GM19455 (cell line): ENCODE results near the gene TCL1A.

ENCODE experiments used
- ATAC-seq: cut with Tn5 transposase; IDR thresholded peaks from one replicate; pipeline ENCODE4 v1.9.1; 2021; ENCODE audit not compliant: unreplicated experiment

TCL1A gene

DNA sequence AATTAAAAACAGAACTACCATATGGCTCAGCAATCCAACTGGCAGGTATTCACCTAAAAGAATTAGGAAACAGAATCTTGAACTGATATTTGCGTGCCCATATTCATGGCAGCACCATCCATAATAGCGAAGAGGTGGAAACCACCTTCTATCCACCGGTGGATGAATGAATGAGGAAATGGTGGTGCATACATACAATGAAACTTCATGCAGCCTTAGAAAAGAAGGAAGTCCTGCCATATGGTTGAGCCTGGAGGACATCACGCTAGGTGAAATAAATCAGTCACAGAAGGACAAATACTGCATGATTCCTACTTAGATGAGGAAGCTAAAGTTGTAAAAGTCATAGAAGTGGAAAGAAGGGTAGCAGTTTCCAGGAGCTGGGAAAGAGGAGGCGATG, 6.6 kb downstream of the TCL1A start:
- no peak for ATAC-seq

DNA sequence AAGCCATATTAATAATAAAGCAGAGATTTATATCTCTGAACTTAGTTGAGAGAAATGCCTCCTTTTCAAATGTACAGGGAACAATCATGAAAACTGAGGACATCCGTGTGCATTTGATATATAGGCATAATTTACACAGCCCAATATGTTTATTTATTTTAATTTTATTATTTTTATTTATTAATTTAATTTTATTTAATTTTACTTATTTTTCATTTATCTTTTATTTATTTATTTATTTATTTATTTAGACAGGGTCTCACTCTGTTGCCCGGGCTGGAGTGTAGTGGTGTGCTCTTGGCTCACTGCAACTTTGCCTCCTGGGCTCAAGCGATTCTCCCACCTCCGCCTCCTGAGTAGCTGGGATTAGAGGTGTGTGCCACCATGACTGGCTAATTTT, 8.4 kb downstream of the TCL1A start:
- no peak for ATAC-seq

DNA sequence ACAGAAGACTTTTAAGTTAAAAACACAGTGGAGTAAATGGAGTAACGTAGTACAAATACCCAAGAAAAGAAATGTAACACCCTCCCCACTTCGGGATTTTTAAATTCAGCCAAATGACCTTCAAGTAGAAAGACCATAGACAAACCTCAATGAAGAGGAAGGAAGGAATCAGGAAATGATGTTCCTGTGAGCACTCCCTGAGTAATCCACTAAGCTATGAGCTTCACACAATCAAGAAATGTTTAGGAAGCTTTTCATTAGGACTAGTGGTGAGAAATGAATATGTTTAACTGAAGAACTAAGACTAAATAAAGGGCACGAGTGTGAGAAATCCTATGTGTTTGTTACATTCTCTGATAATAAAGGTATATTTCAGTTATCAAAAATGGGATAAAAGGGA, 10.1 kb downstream of the TCL1A start:
- no peak for ATAC-seq

DNA sequence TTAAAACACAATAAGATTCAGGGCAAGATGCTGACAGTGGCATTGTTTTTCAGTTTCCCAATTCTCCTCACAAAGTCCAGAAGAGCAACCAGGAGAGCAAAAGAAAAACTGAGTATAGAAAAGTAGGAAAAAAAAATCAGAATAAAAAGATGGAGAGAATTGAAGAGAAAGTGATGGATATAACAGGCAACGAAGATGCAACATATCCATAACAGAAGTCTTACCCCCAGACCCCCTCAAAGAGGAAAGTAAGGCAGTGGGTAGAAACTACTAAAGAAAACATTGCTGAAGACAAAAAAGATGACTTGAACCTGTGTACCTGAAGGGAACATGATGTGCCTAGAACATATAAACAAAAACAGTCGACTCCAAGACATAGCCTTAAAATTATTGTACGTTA, 10.6 kb downstream of the TCL1A start:
- no peak for ATAC-seq

DNA sequence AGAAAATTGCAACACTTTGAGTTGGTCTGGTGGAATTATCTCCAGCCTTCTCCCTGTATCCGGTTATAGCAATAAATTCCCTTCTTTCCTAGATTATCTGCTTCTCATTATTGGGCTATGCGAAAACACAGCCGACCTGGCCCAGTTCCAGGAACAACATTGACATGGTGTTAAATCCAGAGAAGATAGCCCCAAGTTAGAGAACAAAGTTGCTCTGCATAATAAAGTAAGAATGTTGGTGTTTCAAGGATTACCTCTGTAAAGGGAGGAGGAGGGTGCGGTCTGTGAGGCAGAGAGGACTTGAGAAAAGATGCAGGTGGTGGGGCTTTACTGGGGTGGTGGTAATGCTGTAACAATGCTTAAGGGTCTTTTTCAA, 12.1 kb downstream of the TCL1A start:
- ATAC-seq, result no peak

DNA sequence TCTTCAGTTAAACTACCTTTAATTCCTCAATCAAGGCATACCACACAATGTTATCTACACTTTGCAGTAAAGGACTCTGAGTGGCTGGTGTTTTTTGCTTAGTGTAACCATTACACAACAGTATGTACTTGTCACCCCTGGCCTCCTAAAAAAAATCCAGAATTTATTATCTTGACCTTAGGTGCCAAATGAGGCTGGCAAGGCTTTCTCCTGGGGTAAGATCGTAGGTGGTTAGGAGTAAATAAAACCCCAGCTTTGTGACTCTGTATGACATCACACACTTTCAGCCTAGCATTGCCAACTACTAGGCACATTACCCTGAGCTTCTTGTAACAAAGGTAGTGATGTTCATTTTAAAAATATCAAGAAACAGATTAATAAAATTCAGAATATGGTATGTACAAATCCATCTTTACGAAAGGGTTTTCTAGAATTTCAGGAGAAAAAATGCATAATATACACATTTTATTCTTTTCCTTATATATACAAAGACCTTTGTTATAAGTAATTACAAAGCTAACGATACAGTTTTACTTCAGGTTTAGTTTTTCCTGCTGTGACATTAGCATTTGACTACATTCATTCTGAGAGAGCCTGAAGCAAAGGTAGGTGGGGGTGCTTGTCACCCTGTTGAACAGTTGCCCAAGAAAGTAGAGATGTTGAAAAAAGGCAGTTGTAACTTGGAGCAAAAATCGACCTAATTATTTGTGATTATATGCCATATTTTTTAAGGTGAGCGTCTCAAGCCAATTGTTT, 13.5 kb downstream of the TCL1A start:
- ATAC-seq, result no peak

DNA sequence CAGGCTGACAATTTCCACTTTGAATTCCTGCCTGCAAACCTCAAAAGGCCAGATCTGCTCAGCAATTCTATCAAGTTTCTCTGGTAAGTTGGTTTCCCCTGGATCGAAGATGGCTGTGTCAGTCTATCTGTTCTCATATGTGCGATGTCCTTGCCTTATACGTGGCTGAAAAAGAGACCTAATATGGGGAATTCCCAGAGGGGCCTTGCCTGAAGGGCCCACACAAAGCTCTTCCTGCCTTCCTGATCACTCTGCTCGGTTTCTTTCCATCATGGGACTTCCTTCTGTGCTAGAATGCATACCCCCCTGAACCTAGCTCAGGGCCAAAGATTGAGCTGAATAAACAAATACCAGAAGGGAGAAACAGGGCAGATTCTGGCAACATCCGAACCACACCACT, 14.5 kb downstream of the TCL1A start:
- ATAC-seq, result no peak

DNA sequence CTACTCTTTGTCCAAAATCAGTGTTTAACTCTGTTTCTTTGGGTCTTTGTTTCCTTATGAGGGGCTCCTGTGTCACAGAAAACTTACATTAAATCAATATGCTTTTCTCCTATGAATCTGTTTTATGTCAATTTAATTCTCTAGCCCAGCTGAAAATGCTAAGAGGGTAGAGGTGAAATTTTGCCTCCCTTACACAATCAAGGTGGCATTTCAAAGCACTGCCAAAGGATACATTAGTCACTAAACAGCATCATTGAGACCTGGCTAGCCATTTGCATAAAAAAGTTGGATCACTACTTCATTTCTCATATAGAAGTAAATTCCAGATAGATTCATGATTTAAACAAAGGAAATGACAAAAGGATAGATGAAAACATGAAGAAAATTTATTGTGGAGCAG, 15.6 kb downstream of the TCL1A start:
- ATAC-seq, result no peak

DNA sequence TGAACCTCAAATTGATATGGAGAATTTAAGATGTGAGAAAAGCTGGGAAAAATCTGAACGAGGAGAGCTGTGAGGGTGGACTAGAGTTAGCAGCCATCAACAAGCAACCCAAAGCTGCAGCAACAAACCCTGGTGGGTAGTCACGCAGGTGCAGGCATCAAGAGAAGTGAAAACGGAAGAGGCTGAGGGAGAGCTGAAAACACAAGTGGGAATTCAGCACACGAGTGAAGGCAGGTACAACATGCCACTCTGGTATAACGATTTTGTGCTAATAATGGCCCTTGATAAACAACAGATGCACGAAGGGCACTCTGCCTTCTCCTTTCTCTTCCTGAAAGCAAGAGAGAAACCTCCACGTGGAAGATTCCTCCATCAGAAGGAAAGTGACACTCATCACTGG, 16.2 kb downstream of the TCL1A start:
- ATAC-seq, result no peak

DNA sequence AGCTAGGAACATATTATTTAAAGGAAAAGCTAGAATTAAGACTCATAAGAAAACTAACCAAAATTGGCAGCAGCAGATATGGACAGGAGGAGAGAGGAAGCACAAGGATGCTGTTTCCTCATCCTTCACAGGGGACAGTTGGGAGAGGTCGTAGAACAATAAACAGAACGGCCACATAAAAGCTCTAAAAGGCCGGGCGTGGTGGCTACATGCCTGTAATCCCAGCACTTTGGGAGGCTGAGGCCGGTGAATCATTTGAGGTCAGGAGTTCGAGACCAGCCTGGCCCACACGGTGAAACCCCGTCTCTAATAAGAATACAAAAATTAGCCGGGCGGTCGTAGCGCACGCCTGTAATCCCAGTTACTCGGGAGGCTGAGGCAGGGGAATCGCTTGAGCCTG, 17.2 kb downstream of the TCL1A start:
- no peak for ATAC-seq

DNA sequence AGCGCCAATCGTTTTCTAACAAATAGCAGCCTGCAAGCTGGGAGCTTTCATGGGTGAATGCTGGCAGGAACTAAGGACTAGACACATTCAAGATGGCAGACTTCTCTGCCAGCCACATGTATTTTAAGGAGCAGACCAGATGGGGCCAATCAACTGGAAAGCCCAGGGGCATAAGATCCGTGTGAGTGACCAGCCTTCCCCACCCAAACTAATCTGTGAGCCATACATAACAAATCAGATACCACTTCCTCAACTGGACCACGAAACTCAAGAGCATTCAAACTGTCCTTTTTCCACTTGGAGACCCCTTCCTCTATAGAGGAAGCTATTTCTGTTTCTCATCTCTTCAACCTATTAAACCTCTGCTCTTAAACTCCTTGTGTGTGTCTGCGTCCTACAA, 18.0 kb downstream of the TCL1A start:
- ATAC-seq, result no peak

DNA sequence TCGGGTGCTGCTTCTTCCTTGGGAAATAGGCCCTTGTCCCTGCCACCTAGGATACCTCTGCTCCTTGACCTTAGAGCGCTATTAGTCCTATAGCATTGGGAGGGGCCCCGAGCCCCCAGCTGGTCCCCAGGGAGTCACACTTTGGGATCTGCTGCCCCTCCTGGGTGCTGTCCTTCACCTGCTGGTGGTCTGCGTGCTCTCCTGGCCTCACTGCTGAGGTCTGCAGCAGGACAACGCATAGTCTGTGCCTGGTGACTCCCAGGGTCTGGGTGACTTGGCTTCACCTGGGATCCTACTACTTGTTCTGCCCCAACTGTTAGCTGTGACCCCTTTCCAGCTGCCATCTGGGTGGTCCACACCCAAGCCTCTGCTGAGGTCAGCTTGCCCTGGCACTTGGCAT, 18.9 kb downstream of the TCL1A start:
- no peak for ATAC-seq

DNA sequence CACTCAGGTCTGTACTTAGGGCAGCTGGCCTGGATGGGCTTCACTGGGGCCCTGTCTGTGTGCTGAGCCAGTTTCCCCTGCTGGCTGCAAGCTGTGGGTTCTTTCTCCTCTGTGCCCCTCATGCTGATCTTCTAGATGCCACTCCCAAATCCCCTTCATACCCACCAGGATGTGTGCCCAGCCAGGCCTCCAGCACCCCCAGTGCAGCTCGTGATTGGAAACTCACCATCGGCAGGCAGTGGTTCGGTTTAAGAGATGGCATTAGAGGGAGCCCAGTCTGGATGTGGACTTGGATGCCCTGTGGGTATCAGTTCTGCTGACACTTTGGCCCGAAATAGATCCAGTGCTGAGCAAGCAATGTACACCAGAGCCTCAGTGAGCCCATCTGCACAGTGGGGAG, 21.8 kb downstream of the TCL1A start:
- ATAC-seq, result no peak

DNA sequence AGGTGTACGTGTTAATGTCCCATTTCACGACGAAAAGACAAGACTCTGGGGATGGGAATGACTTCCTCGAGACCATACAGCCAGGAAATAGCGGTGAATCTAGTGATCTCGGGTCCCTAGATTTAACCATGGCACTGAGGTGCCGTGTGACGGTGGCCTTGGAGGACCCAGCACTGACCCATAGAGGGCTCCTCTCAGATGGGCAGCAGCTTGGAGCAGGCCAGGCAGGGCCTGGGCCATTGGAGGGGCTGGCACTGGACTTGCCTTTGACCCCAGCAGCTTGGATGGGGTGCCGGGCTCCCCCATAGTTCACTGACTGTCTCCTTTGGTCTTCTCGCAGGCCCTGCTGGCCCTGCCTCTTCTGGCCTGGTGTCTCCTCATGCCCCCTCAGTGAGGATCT, 22.3 kb downstream of the TCL1A start:
- no peak for ATAC-seq

DNA sequence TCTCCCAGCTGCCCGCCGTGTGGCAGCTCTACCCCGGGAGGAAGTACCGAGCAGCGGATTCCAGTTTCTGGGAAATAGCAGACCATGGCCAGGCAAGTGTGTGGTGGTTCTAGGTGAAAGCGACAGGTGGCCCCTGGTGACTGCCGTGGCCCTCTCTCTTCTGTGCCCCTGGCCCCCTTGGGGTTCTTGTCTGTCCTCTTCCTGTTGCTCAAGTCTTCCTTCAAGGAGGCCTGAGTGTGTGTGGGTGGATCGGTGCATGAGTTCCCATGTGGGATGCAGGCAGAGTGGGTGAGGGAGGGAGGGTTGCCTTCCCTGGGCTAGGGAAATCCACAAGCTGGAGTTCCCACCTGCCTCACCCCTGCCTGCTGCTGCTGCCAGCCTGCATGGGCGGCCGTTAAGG, 23.1 kb downstream of the TCL1A start:
- no peak for ATAC-seq

DNA sequence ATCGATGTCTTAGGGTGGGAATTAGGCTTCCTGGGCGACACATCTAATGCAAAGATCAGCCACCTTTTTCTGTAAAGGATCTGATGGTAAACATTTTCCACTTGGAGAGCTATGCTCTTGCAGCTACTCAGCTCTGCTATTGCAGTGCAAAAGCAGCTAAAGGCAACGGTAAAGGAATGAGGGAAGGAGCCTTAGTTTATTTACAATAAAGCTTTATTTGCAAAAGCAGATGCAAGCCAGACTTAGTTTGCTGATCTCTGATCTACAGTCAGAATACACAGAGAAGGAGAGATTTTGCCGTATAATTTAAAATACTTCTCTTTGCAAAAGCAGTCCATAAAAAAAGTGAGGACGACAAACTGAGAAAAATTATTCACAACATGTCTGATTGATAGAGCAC, 24.5 kb downstream of the TCL1A start:
- ATAC-seq, result no peak

DNA sequence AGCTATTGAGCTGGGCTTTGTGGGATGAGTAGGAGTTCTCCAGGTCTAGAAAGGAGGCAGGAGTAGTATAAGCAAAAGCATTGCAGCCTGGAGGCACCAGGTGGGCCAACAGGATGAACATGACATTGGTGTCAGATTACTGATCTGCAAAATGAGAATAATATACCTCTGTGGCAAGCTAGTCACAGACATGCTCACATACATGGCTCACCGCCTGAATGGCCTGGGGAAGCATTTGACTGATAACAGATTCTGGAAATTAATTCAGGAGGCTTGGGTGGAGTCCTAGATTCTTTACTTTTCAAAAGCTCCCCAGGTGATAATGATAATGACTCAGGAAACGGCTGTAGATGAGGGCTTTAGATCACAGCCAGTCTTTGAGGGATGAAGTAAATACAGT, 27.0 kb downstream of the TCL1A start:
- no peak for ATAC-seq

DNA sequence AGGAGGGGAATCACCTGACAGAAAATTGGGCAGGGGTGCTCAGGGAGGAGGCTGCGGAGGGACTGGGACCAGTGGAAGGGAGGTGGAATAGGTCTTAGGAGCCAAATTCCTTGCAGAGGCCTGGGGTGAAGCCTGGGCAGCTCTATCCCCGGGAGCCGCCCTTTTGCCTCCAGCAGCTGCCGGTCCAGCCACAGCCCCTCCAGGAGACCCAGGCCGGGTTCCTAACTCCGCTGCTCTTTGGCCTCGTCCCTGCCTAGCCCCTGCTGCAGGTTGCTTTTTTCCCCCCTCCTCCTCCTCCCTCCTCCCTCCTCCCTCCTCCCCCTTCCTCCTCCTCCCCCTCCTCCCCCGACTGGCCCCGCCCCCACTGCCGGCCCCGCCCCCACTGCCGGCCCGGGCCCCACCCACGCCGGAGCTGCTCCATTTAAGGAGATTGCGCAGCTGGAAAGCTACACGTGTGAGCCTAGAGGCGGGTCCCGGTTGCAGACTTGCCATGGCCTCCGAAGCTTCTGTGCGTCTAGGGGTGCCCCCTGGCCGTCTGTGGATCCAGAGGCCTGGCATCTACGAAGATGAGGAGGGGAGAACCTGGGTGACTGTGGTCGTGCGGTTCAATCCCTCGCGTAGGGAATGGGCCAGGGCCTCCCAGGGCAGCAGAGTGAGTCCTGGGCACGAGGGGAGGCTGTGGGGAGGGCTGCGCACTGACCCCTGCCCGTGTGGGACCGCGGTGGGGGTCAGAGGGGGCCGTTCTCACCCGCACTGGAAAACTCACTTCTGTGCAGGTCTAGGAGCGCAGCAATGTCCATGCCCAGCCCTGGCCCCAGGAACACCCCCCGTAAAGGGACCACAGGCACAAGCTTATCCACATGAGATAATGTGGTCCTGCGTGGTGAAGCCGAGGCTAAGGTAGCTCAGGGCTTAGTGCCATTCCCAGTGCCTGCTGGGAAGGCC, 27.7 kb downstream of the TCL1A start, which contains the start of gene TCL1B:
Gene TCL1B, plus strand, starts transcription at position 449 of the 945 bp plus-strand sequence. Its CDS starts 42 bp downstream, at position 491.
- no peak for ATAC-seq

DNA sequence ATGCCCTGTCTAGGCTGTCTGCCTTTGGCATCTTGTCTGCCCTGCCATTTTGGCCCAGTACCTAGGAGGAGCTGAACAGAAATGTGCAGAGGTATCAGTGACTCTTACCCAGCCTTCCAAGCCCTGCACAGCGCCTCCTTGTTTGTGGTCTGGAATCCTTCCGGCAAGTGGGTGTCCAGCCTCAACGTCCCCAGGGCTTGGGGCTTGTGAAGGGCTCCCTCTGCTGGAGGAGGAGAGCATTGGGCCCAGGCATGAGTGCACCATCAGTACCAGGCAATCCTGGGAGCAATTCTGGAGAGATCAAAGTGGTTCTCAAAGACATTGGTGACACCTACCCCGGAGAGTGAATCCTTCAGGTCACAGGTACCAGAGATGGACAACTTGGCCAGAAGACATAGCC, 30.1 kb downstream of the TCL1A start:
- ATAC-seq, result no peak

DNA sequence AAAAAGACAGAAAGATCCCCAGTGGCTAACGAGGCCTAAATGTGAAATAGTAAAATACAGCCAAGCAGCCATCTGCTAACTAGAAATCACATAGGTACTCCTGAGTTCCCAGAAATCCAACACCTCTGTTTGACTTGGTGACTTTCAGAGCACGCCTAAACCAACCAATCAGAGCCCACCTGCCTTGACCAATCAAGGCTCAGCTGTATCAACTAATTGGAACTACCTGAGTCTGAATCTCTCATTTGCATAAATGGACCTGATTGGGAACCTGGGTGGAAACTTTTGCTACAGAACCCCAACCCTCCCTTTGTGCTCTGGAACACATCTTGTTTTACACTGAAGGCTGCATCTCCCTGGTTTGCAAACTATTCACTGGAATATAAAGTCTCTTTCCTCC, 32.8 kb downstream of the TCL1A start:
- no peak for ATAC-seq

DNA sequence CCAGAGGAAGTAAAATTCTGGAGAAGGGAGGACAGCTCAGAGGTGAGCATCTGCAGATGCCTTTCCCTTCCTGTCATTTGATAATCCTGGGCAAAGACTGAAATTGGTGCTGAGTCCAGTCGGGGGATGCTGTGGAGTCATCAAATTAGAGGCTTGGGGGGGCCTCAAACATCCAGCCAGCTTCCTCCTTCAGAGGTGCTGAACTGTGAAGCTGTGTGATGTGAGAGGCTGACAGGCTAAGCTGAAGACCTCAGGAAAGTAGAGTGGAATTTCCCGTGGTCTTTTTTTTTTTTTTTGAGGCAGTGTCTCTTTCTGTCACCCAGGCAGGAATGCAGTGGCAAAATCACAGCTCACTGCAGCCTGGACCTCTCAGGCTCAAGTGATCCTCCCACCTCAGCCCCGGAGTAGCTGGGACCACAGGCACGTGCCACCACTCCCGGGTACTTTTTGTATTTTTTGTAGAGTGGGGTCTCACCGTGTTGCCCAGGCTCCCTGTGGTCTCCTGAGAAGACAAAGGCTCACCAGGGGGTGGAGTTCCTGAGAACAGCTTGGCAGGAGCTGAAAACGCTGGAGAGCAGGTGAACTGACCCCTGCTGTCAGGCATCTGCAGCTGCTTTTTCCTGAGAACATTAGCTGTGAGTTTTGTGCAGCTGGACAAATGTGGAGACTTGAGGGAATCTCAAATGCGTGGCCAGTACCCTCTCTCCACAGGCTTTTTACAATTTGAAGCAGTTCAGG, 33.8 kb downstream of the TCL1A start:
- no peak for ATAC-seq
